KMS-11 (cell line): ENCODE results near the gene CBLB.

Experiments
- H2AFZ ChIP-seq: fragments of 200-600 bp; sonication (generic); 2 replicates; pipeline ENCODE4 v1.6.1; 2016; ENCODE audit warnings: antibody characterized with exemption, mixed run types, low read depth
- H3K27ac ChIP-seq: fragments of 200-600 bp; sonication (generic); 2 replicates; pipeline ENCODE4 v1.6.1; 2016; ENCODE audit warnings: mild to moderate bottlenecking, mixed run types
- H3K27me3 ChIP-seq: fragments of 200-600 bp; sonication (generic); 2 replicates; pipeline ENCODE4 v1.6.1; 2017; ENCODE audit warnings: mild to moderate bottlenecking, low read depth, mixed run types, moderate library complexity; ENCODE audit not compliant: insufficient read depth
- H3K36me3 ChIP-seq: fragments of 200-600 bp; sonication (generic); 2 replicates; pipeline ENCODE4 v1.6.1; 2017; ENCODE audit warnings: mild to moderate bottlenecking, mixed run types; ENCODE audit not compliant: insufficient read depth
- H3K4me1 ChIP-seq: fragments of 200-600 bp; sonication (generic); 2 replicates; pipeline ENCODE4 v1.6.1; 2016; ENCODE audit warnings: mild to moderate bottlenecking, low read depth, mixed run types; ENCODE audit not compliant: poor library complexity, severe bottlenecking
- H3K4me2 ChIP-seq: fragments of 200-600 bp; sonication (generic); 2 replicates; pipeline ENCODE4 v1.7.0; 2016; ENCODE audit warnings: mild to moderate bottlenecking, mixed run types
- H3K4me3 ChIP-seq: fragments of 200-600 bp; sonication (generic); IDR thresholded peaks from 2 replicates; pipeline ENCODE4 v1.6.1; 2017; ENCODE audit warnings: low read depth, low read length, mixed read lengths; ENCODE audit not compliant: insufficient read depth
- H3K79me2 ChIP-seq: fragments of 200-600 bp; sonication (generic); 2 replicates; pipeline ENCODE4 v1.6.1; 2016; ENCODE audit warnings: low read depth, mixed run types; ENCODE audit not compliant: insufficient read depth
- H3K9ac ChIP-seq: fragments of 200-600 bp; sonication (generic); 2 replicates; pipeline ENCODE4 v1.6.1; 2016; ENCODE audit warnings: mild to moderate bottlenecking, mixed run types
- H4K20me1 ChIP-seq: fragments of 200-600 bp; sonication (generic); 2 replicates; pipeline ENCODE4 v1.6.1; 2016; ENCODE audit warnings: mild to moderate bottlenecking, mixed run types; ENCODE audit not compliant: insufficient read depth
- CTCF ChIP-seq: fragments of 200-600 bp; sonication (generic); conservative IDR thresholded peaks from 2 replicates; pipeline ENCODE4 v1.6.1; 2017; ENCODE audit warnings: low read depth, mild to moderate bottlenecking, antibody characterized with exemption, low read length, moderate library complexity, mixed read lengths

The CBLB gene

GRCh38 chr3:105661461-105661860 lies 207.4 kb downstream of the CBLB start:
- H3K4me2 ChIP-seq: no peak overlapping the region
- no peak overlapping the region for H3K27ac ChIP-seq
- H4K20me1 ChIP-seq: no peaks in the 10 kb centered on the region
- no peak overlapping the region for H2AFZ ChIP-seq
- no peaks in the 10 kb centered on the region for H3K27me3 ChIP-seq
- no peaks in the 10 kb centered on the region for H3K79me2 ChIP-seq
- H3K36me3 ChIP-seq: no peaks in the 10 kb centered on the region
- TF ChIP-seq CTCF: no peak
- H3K4me1 ChIP-seq: no peaks in the 10 kb centered on the region
- no peak overlapping the region for H3K9ac ChIP-seq
- no peak overlapping the region for H3K4me3 ChIP-seq

GRCh38 chr3:105656651-105657504 lies 211.9 kb downstream of the CBLB start:
- no peaks in the 10 kb centered on the region for H3K27me3 ChIP-seq
- no peak overlapping the region for H3K9ac ChIP-seq
- no peak for TF ChIP-seq CTCF
- no peak overlapping the region for H2AFZ ChIP-seq
- no peaks in the 10 kb centered on the region for H3K79me2 ChIP-seq
- no peak overlapping the region for H3K27ac ChIP-seq
- no peaks in the 10 kb centered on the region for H3K4me1 ChIP-seq
- no peaks in the 10 kb centered on the region for H4K20me1 ChIP-seq
- no peaks in the 10 kb centered on the region for H3K36me3 ChIP-seq
- no peak overlapping the region for H3K4me2 ChIP-seq
- H3K4me3 ChIP-seq: no peak overlapping the region

GRCh38 chr3:105653868-105654267 lies 214.9 kb downstream of the CBLB start:
- H3K4me1 ChIP-seq: no peaks in the 10 kb centered on the region
- H3K27ac ChIP-seq: no peak overlapping the region
- TF ChIP-seq CTCF: no peak
- H4K20me1 ChIP-seq: no peaks in the 10 kb centered on the region
- no peaks in the 10 kb centered on the region for H3K79me2 ChIP-seq
- H3K27me3 ChIP-seq: no peaks in the 10 kb centered on the region
- H3K36me3 ChIP-seq: no peaks in the 10 kb centered on the region
- no peak overlapping the region for H3K4me3 ChIP-seq
- H3K9ac ChIP-seq: no peak overlapping the region
- no peak overlapping the region for H2AFZ ChIP-seq
- H3K4me2 ChIP-seq: no peak overlapping the region

- no peak for TF ChIP-seq CTCF
- H3K27ac ChIP-seq: no peak overlapping the region
Observed at GRCh38 chr3:105653166-105653565, 215.6 kb downstream of the CBLB start.

More at GRCh38 chr3:105653166-105653565, 215.6 kb downstream of the CBLB start:
- Histone ChIP-seq H3K27me3 (no peaks in the 10 kb centered on the region), H3K9ac (no peak overlapping the region), H3K36me3 (no peaks in the 10 kb centered on the region), H2AFZ (no peak overlapping the region), H3K4me3 (no peak overlapping the region), H3K4me2 (no peak overlapping the region), H4K20me1 (no peaks in the 10 kb centered on the region), H3K4me1 (no peaks in the 10 kb centered on the region), H3K79me2 (no peaks in the 10 kb centered on the region)
